HG03025 (cell line): Measurements from ENCODE around the gene STRA8.

Source experiments
- ATAC-seq: cut with Tn5 transposase; IDR thresholded peaks from one replicate; pipeline ENCODE4 v1.9.1; 2021; ENCODE audit warnings: mild to moderate bottlenecking, moderate library complexity; ENCODE audit not compliant: unreplicated experiment, low FRiP score

STRA8 gene

GRCh38 chr7:135233570-135233969, at the start of gene STRA8:
STRA8 (plus strand) TSS chr7:135233838; CDS start chr7:135240525, 6,687 bp downstream.
- no peak for ATAC-seq

GRCh38 chr7:135184254-135184841, 49.3 kb upstream of the STRA8 start:
- no peak for ATAC-seq

- no peak for ATAC-seq
Observed at GRCh38 chr7:135185471-135186260, 48.0 kb upstream of the STRA8 start.

- ATAC-seq = no peak
Observed at GRCh38 chr7:135186261-135186540, 47.4 kb upstream of the STRA8 start.

- ATAC-seq = no peak
Observed at GRCh38 chr7:135186841-135187253, 46.8 kb upstream of the STRA8 start.

- no peak for ATAC-seq
Observed at GRCh38 chr7:135188298-135188984, 45.2 kb upstream of the STRA8 start.

GRCh38 chr7:135189221-135189662, 44.4 kb upstream of the STRA8 start:
- ATAC-seq = no peak

- ATAC-seq = no peak
Observed at GRCh38 chr7:135189961-135190360, 43.7 kb upstream of the STRA8 start.

GRCh38 chr7:135190703-135191102, 42.9 kb upstream of the STRA8 start:
- no peak for ATAC-seq

- ATAC-seq = no peak
Observed at GRCh38 chr7:135192914-135193536, 40.6 kb upstream of the STRA8 start.

GRCh38 chr7:135193615-135194081, 40.0 kb upstream of the STRA8 start:
- no peak for ATAC-seq

GRCh38 chr7:135194494-135195095, 39.0 kb upstream of the STRA8 start:
- ATAC-seq = no peak

- ATAC-seq = no peak
Observed at GRCh38 chr7:135195156-135195555, 38.5 kb upstream of the STRA8 start.

- no peak for ATAC-seq
Observed at GRCh38 chr7:135195968-135196629, 37.5 kb upstream of the STRA8 start.

GRCh38 chr7:135197343-135197742, 36.3 kb upstream of the STRA8 start:
- no peak for ATAC-seq

- no peak for ATAC-seq
Observed at GRCh38 chr7:135197906-135198655, 35.6 kb upstream of the STRA8 start.

GRCh38 chr7:135199439-135199838, 34.2 kb upstream of the STRA8 start:
- no peak for ATAC-seq

- no peak for ATAC-seq
Observed at GRCh38 chr7:135200821-135201331, 32.8 kb upstream of the STRA8 start.

- no peak for ATAC-seq
Observed at GRCh38 chr7:135201350-135201749, 32.3 kb upstream of the STRA8 start.
